Kidney epithelial cell (primary cell): ENCODE data around the gene RNF151. TPM values are rescaled to one million over a fixed set of nuclear protein-coding genes. Genes with fewer than 3 reads are reported as not detected.
A peak's percentile ranks its signal among the peaks of the same experiment; 100 is the strongest.
"Not testable (repeated sequence)": the region's sequence is repeated elsewhere in the genome, so short reads cannot be mapped to it uniquely, and the experiment has no call there.

Experiments
- DNase-seq: peaks from one replicate; pipeline ENCODE4 v3.0.0-alpha.2; 2010; ENCODE audit warnings: low read depth
- H3K27me3 ChIP-seq: 2 replicates; pipeline ENCODE4 v1.6.0; 2011; ENCODE audit warnings: low read length; ENCODE audit not compliant: control insufficient read depth, insufficient read depth
- H3K36me3 ChIP-seq: 2 replicates; pipeline ENCODE4 v1.5.1; 2011; ENCODE audit warnings: low read length; ENCODE audit not compliant: control insufficient read depth, insufficient read depth
- H3K4me3 ChIP-seq: 2 replicates; pipeline ENCODE4 v1.5.1; 2011; ENCODE audit warnings: low read depth, mild to moderate bottlenecking, control low read depth, low read length
- CTCF ChIP-seq: IDR thresholded peaks from 2 replicates; pipeline ENCODE4 v1.5.1; 2011; ENCODE audit warnings: mild to moderate bottlenecking, moderate library complexity, low read length, control low read depth, inconsistent platforms; ENCODE audit not compliant: insufficient read depth, poor library complexity, severe bottlenecking
- total RNA-seq: library from RNA; depleted of rRNA; stranded (reverse); fragments of >200 nt; gene quantifications from 2 replicates; pipeline ENCODE4 v1.2.3, GENCODE V29; 2015

Gene RNF151
- total RNA-seq, 1 donor from 2014 or later, result not detected

GRCh38 chr16:1938316-1938715, 28.3 kb upstream of the RNF151 start:
- no peak overlapping the region for H3K4me3 ChIP-seq
- no peak for TF ChIP-seq CTCF
- DNase-seq, result no peak
- H3K36me3 ChIP-seq, result peaks cover 2% of the 10 kb centered on the region
- H3K27me3 ChIP-seq, result no peaks in the 10 kb centered on the region

- DNase-seq, result no peak
- Histone ChIP-seq H3K27me3 (no peaks in the 10 kb centered on the region), H3K4me3 (no peak overlapping the region), H3K36me3 (peaks cover 2% of the 10 kb centered on the region)
- TF ChIP-seq CTCF, result no peak
Observed at GRCh38 chr16:1938910-1939309, 27.7 kb upstream of the RNF151 start.

- not testable (repeated sequence) for H3K36me3 ChIP-seq, DNase-seq, H3K27me3 ChIP-seq, H3K4me3 ChIP-seq
Observed at GRCh38 chr16:1939833-1940232, 26.8 kb upstream of the RNF151 start.

DNA sequence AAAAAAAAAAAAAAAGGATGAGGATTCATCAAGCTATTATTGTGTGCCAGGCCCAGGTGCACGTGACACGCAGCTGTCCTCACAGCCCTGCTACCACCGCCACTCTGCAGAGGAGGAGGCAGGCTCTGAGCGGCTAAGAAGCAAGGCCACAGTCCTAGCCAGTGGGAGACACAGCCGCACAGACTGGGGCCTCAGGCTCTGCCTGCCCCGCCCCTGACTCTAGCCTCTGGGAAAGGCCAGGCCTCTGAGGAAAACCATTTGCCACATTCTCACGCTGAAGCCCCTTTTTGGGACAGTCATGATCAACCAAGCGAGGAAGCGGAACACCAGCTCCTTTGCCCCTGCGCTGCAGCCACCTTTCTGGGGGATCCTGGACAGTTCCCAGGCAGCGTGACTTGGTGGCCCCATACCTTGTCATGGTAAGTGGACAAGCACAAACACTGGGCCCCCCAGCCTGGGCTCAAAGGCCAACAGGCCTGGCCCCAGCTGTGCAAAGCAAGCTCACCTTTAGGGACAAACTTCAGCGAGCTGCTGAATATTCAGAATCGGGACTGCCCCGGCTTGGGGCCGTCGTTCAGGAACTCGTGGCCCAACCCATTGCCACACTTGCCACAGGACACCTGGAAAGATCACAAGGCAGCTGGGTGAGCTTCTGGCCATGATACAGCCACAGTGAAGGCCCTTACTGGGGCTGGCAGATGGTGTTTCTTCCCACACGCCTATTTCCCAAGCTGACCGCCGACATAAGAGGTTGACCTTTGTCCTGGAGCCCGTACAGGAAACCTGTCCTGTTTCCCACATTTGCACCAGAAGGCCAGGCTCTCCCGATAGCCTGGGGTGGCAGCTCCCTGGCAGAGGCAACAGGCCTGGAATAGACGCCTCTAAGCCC, 26.1 kb upstream of the RNF151 start:
- no peak for DNase-seq
- no peaks in the 10 kb centered on the region for H3K27me3 ChIP-seq
- peaks cover 2% of the 10 kb centered on the region for H3K36me3 ChIP-seq
- H3K4me3 ChIP-seq, result no peak overlapping the region
- no peak for TF ChIP-seq CTCF

- Histone ChIP-seq H3K36me3 (peaks cover 2% of the 10 kb centered on the region), H3K4me3 (no peak overlapping the region), H3K27me3 (no peaks in the 10 kb centered on the region)
- peak; percentile 32 for TF ChIP-seq CTCF
- no peak for DNase-seq
Observed at GRCh38 chr16:1941162-1942046, 25.3 kb upstream of the RNF151 start.
